GM18508 (cell line): ENCODE data around the gene SLC12A4.
"Not testable (repeated sequence)": the region's sequence is repeated elsewhere in the genome, so short reads cannot be mapped to it uniquely, and the experiment has no call there.

ENCODE experiments used
- ATAC-seq: cut with Tn5 transposase; IDR thresholded peaks from one replicate; pipeline ENCODE4 v1.9.1; 2021; ENCODE audit warnings: moderate number of reproducible peaks; ENCODE audit not compliant: insufficient read depth, unreplicated experiment

The SLC12A4 gene

GRCh38 chr16:67931712-67932461 lies 36.5 kb downstream of the SLC12A4 start, which contains the start of gene CTRL:
CTRL (minus strand) TSS chr16:67931862; CDS start chr16:67931852, 10 bp downstream.
- no peak for ATAC-seq

DNA sequence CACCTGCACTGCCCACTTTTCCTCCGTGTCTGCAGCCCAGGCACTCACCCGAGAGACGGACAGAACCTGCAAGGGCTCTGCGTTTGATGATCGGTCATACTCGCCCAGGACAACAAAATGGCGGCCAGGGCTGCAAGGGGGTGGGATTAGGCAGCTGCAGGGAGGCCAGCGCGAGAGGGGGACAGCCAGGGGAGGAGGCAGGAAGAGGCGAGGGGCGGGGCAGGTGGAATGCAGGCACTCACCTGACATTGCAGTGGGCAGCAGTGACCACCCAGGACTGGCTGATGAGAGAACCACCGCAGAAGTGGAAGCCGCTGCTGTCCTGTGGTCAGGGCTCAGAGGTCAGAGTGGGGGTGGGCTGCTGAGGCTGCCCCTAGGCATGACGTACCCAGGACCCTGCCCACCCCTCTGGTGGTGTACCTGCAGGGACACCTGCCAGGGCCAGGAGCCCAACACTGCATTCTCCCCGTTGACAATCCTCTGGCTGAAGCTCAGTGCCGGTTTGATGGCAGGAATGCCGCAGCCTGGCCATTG lies 37.7 kb downstream of the SLC12A4 start:
- no peak for ATAC-seq

DNA sequence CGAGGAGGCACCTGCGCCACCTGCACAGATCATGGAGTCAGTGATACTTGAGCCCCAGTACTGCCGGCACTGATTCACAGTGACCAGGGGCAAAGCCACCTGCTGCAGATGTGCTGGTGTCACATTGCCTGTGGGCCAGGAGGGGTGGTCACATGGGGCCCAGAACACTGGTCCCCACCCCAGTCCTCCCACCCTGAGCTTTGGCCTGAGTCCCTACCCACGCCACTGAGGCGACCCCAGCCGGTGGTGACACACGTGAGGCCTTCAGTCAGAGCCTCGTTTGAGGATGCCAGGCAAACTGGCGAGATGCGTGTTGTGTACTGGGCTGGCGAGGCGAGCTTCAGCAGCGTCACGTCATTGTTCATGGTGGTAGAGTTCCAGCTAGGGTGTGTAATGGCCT lies 38.2 kb downstream of the SLC12A4 start:
- ATAC-seq: no peak

- ATAC-seq: no peak
These were observed 39.7 kb downstream of the SLC12A4 start for GRCh38 chr16:67928561-67929364.

GRCh38 chr16:67928147-67928546 lies 40.3 kb downstream of the SLC12A4 start:
- ATAC-seq: no peak

DNA sequence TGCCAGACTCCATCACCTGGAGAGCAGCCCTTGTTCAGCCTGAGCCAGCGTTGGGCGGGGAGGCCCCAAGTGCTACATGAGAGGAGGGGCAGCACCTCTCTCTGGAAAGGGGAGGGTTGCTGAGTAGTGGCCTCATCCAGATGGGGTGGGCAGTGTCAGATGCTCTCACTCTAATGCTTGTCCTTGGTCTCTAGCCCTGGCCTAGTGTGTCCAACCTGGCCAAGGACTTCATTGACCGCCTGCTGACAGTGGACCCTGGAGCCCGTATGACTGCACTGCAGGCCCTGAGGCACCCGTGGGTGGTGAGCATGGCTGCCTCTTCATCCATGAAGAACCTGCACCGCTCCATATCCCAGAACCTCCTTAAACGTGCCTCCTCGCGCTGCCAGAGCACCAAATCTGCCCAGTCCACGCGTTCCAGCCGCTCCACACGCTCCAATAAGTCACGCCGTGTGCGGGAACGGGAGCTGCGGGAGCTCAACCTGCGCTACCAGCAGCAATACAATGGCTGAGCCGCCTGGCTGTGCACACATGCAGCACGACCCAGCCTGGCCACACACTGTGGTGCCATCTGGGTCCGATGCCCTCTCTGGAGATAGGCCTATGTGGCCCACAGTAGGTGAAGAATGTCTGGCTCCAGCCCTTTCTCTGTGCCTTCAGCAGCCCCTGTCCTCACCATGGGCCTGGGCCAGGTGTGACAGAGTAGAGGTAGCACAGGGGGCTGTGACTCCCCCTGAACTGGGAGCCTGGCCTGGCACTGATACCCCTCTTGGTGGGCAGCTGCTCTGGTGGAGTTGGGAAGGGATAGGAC lies 41.1 kb downstream of the SLC12A4 start:
- ATAC-seq: no peak

DNA sequence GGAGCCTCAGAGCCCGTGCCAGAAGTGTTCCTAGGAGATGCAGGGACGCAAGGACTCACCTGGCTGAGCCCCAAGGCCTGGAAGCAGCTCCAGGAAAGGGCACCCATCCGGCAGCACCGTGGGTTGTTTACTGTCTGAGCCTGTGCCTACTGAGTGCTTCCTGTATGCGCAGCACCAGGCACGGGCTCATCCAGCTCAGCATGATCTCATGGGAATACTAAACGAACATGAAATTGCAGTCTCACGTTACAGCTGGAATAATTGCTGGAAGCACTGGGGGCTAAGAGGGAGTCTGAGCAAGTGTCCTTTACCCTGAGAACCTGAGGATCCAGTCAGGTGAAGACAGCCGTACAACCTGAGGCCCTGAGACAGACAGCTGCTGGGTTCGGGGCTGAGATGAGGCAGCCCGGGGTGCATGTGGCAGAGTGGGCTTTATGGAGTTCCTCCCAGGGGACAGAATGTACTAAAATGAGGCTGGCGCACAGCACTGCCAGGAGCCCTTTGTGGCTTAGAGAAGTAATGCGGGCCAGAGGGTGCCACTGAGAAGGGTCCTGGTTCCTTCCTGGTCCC lies 42.2 kb downstream of the SLC12A4 start:
- ATAC-seq: no peak

GRCh38 chr16:67924140-67924906 lies 44.1 kb downstream of the SLC12A4 start:
- no peak for ATAC-seq

DNA sequence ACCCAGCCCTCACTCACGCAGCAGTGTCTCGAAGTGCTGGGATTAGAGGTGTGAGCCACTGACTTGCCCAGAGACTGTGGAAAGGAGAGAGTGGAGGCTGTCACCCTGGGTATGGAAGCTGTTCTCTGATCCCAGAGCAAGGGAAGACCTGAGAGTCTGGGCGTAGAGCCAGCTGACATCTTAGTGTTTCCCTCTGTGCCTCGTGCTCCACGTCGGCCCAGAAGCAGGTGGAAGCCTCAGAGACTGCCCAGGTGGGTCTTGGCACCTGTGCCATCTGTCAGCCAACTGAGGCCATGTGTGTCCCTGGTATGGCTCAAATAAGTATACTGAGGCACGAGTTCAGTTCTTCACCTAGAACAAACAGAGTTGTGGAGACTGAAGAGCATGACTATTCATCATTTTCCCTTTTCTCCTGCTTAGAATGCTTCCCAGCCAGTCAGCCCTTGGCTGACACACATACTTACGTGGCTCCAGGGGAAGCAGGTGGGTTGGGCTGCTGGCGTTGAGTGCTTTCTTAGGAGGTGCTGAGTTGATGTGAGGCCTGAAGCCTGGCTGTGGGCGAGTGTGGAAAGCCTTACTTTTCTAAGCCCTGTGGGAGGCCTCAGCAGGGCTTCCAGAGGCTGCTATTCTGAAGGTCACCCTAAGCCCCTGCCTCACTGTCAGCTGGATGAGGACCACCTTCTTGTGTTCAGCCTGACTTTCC lies 44.9 kb downstream of the SLC12A4 start:
- no peak for ATAC-seq

GRCh38 chr16:67922740-67923139 lies 45.7 kb downstream of the SLC12A4 start:
- no peak for ATAC-seq

DNA sequence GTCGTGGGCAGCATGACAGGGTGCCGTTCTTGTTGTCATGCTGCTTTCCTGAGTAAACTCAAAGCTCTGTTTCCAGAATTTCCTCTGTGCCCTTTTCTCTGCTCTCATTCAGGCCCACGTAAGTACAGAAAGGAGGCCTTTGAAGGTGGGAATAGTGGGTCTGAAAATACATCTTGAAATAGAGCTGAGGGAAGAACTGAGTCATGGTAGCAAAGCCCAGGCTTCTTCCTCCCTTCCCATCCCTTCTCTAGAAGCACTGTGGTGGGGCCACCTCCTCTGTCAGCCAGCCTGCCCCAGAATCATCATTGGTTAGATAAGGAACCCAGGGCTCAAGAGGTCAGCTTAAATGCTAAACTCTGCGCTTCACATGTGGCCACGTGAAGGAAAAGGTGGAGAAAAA lies 46.2 kb downstream of the SLC12A4 start:
- ATAC-seq: no peak

DNA sequence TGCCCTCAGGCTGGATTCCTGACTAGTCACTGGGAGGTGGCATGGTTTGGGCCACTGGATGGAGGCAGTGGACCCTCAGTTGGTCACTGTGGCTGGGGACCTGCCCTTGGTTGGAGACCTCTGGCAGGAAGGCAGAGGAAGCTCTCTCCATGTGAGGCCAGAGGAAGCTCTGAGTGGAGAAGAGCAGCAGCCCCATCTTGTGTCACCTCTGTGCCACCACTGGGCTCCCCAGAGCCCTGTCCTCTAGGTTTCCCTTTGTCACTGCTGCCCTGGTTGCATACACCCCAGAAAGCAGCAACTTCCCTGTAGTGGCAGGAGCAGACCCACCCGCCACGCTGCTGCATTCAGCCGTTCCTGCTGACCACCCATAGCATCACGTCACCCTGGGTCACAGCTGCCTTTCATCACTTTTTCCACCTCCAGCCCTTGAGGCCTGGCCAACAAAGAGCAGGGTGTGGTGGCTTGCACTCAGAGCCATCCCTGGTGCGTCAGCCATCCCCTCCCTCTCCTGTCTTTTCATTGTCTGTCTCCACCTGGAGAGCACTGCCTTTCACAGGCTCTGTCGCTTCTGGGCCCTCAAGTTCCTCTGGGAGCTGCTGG lies 48.7 kb downstream of the SLC12A4 start:
- no peak for ATAC-seq

- ATAC-seq: no peak
These were observed 50.6 kb downstream of the SLC12A4 start for GRCh38 chr16:67917852-67918236.

- ATAC-seq: no peak
These were observed 51.1 kb downstream of the SLC12A4 start for GRCh38 chr16:67917140-67917851.

DNA sequence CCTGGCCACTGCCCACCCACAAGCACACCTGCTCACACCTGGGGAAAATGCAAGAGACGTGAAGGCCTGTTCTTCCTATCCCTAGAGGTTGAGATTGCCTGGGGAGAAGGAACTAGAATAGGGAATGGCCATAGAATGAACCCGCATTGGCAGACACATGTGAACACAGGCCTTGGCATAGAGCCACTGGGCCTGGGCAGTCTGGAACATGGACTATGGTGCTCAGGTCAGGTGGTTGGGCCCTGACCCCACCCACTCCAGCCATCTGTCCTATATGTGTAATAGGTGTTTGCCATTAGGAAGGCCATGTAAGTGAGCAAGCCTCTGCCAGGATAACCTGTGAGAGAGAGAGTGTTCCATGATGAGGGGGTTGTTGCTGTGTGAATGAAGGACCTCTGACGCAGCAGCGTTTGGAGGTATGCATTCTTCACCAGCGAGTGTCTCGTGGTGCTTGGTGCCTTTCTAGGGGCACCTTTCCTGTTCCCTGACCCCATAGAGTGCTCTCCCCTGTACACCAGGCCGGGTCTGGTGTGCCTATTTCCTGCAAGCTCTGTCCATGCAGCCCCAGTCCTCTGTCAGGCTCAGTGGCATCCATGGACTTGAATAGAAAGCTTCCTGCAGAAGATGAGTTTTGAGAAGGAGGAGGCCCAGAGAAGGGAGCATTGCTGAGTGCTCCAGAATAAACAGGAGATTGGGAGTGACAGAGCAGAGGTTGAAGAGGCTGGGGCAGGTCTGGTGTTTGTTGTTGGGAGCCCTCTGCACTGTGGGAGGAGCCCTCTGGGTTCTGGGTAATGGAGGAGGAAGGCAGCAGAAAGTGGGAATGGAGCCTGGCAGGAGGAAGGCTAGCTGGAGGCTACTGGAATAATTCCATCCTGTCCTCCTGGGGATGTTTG lies 52.4 kb downstream of the SLC12A4 start:
- ATAC-seq: no peak

DNA sequence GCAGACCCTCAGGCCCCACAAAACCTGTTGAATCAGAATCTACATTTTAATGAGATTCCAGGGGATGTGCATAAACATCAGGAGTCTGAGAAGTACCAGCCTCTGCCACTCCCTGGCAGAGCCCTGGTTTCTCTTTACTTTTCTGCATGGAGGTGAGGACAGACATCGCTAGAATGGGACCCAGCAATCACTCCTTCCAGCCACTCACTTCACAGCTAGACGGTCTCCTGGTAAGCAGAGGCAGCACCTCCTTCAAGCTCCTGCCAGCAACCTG lies 53.0 kb downstream of the SLC12A4 start:
- not testable (repeated sequence) for ATAC-seq
